ENCODE measurements around the gene TASP1.

TASP1 gene

DNA sequence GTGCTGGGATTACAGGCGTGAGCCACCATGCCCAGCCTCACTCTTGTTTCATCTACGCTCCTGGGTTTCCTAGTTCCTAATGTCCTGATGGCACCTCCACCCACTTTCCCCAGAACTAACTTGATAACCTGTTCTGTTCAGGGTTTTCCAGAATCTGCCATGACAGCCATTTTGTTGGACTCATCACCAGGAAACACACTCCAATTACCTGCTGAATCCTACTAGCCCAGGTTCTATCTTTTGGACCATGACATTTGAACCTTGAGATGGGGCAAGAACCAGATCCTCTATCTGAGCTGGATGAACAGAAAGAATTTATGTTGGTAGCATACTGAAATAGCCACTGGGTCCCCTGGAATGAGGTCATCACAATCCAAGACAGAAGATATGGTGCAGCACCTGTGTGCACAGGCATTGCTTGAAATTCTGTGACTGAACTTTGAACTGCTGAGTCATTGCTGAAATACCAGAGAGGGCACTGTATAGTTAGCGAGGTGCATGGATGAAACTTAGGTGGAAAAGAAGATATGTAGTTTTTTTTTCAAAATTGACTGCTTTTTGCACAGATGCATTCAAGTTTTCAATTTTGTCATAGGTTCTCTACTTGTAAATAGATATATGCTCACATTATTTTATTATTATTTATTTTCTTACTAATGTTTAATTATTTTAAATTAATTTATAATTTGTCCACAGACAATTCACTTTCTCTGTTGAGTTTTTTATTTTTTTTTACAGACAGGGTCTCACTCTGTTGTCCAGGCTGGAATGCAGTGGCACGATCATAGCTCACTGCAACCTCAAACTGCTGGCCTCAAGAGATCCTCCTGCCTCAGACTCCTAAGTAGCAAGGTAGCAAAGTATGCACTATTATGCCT, 42.8 kb upstream of the TASP1 start:
- Mint-ChIP-seq H3K9me3 (no peaks in the 10 kb centered on the region), H3K4me3 (no peak overlapping the region), H3K27me3 (ENCODE audit: low read depth, poor library complexity) (no peaks in the 10 kb centered on the region), H3K4me1 (peaks cover 21% of the 10 kb centered on the region), H3K27ac (peak overlapping the region; percentile 39), H3K36me3 (ENCODE audit: low read depth) (no peaks in the 10 kb centered on the region)
- no peak for DNase-seq
- no peak for TF ChIP-seq CTCF (IDR thresholded peaks at IDR 0.05)

- H3K9me3 Mint-ChIP-seq = no peaks in the 10 kb centered on the region
- no peaks in the 10 kb centered on the region for H3K27me3 Mint-ChIP-seq (ENCODE audit: low read depth, poor library complexity)
- no peak overlapping the region for H3K4me3 Mint-ChIP-seq
- no peak overlapping the region for H3K27ac Mint-ChIP-seq
- H3K36me3 Mint-ChIP-seq (ENCODE audit: low read depth) = no peaks in the 10 kb centered on the region
- peaks cover 20% of the 10 kb centered on the region for H3K4me1 Mint-ChIP-seq
- DNase-seq = no peak
- TF ChIP-seq CTCF (IDR thresholded peaks at IDR 0.05) = no peak
These were observed 40.2 kb upstream of the TASP1 start for GRCh38 chr20:13678944-13679343.

DNA sequence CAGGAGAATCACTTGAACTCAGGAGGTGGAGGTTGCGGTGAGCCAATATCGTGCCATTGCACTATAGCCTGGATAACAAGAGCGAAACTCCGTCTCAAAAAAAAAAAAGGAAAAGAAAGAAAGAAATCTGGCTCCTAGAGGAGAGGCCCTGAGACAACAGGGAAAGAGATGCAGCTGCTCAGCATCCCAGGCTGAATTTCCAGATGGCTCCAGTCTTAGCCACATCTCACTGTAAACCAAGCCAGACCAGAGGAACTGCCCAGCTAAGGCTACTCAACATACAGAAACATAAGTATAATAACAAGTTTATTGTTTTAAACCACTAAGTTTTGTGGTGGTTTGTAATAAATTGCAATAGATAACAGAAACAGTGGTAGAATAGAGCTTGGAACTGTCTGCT, 38.5 kb upstream of the TASP1 start:
- H3K27ac Mint-ChIP-seq = no peak overlapping the region
- no peak for DNase-seq
- H3K9me3 Mint-ChIP-seq = no peaks in the 10 kb centered on the region
- TF ChIP-seq CTCF (IDR thresholded peaks at IDR 0.05) = no peak
- H3K4me3 Mint-ChIP-seq = no peak overlapping the region
- H3K36me3 Mint-ChIP-seq (ENCODE audit: low read depth) = no peaks in the 10 kb centered on the region
- peaks cover 11% of the 10 kb centered on the region for H3K4me1 Mint-ChIP-seq
- peaks cover 4% of the 10 kb centered on the region for H3K27me3 Mint-ChIP-seq (ENCODE audit: low read depth, poor library complexity)

DNA sequence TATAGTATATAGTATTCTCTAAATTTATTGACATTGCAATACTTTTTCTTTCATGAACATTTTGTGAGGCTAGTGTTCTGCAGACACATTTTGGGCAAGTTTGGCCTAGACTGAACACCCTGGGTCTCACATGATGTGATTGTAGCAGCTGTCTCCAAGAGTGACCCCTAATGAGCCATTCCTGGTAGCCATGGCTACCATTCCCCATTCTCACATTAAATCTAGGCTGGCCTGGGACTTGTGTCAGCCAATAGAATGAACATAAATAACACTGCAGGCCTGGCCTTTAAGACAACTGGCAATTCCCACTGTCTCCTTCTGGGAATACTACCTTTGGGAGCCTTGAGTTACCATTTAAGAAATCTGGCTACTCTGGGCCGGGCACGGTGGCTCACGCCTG, 38.0 kb upstream of the TASP1 start:
- Mint-ChIP-seq H3K4me1 (peaks cover 11% of the 10 kb centered on the region), H3K27ac (no peak overlapping the region), H3K27me3 (ENCODE audit: low read depth, poor library complexity) (peaks cover 4% of the 10 kb centered on the region), H3K4me3 (no peak overlapping the region), H3K9me3 (no peaks in the 10 kb centered on the region), H3K36me3 (ENCODE audit: low read depth) (no peaks in the 10 kb centered on the region)
- TF ChIP-seq CTCF (IDR thresholded peaks at IDR 0.05) = no peak
- peak; percentile 4 for DNase-seq

DNA sequence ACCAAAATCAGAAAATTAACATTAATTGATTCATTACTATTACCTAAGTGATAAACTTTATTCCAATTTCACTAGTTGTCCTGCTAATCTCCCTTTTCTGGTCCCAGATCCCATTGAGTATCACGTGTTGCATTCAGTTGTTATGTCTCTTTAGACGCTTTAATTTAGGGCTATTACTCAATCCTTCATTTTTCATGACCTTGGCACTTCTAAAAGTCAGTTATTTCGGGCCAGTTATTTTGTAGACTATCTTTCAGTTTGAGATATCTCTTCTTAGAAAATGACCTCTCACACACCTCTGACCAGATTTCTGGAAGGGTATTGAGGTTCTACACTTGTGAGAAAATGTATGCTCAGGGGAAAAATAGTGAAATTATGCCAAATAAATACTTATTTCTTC, 34.0 kb upstream of the TASP1 start:
- H3K4me1 Mint-ChIP-seq = peaks cover 11% of the 10 kb centered on the region
- H3K4me3 Mint-ChIP-seq = no peak overlapping the region
- TF ChIP-seq CTCF (IDR thresholded peaks at IDR 0.05) = no peak
- no peak overlapping the region for H3K27ac Mint-ChIP-seq
- H3K9me3 Mint-ChIP-seq = no peaks in the 10 kb centered on the region
- peaks cover 12% of the 10 kb centered on the region for H3K27me3 Mint-ChIP-seq (ENCODE audit: low read depth, poor library complexity)
- no peak for DNase-seq
- H3K36me3 Mint-ChIP-seq (ENCODE audit: low read depth) = no peaks in the 10 kb centered on the region

- Mint-ChIP-seq H3K27me3 (ENCODE audit: low read depth, poor library complexity) (peaks cover 12% of the 10 kb centered on the region), H3K27ac (no peak overlapping the region), H3K4me1 (peaks cover 10% of the 10 kb centered on the region), H3K36me3 (ENCODE audit: low read depth) (no peaks in the 10 kb centered on the region), H3K4me3 (no peak overlapping the region), H3K9me3 (no peaks in the 10 kb centered on the region)
- TF ChIP-seq CTCF (IDR thresholded peaks at IDR 0.05) = no peak
- no peak for DNase-seq
These were observed 33.2 kb upstream of the TASP1 start for GRCh38 chr20:13671916-13672378.

Data from nephron progenitor cell (in vitro differentiated cells).